Lung (tissue), 12 donors: ENCODE measurements around the gene EDEM3. TPM values are rescaled to one million over a fixed set of nuclear protein-coding genes. Genes with fewer than 3 reads are reported as not detected.

ENCODE experiments used
- ATAC-seq: fragments of 200-7000 bp; cut with Tn5 transposase; one replicate; pipeline ENCODE4 v1.9.1; 2020; ENCODE audit warnings: moderate number of reproducible peaks; ENCODE audit not compliant: insufficient read depth, low FRiP score
- DNase-seq, 3 donors: peaks; one replicate each; pipeline ENCODE4 v3.0.0-alpha.2; 2013 to 2017
- H3K27ac ChIP-seq, 2 donors: one replicate each; pipeline ENCODE4 v1.5.1; 2013; ENCODE audit warnings: mild to moderate bottlenecking in 2 of 2, moderate library complexity in 2 of 2, control low read depth in 1 of 2, inconsistent platforms in 1 of 2, low read depth in 1 of 2, low read length in 1 of 2
- H3K27me3 ChIP-seq, 3 donors: one replicate each; pipeline ENCODE4 v1.5.1; 2013; ENCODE audit warnings: low read length in 2 of 3; ENCODE audit not compliant: control insufficient read depth in 3 of 3, insufficient read depth in 3 of 3
- H3K36me3 ChIP-seq, 4 donors: one replicate each; pipeline ENCODE4 v1.5.1; 2013; ENCODE audit warnings: low read length in 4 of 4, mild to moderate bottlenecking in 1 of 4, moderate library complexity in 1 of 4; ENCODE audit not compliant: control insufficient read depth in 4 of 4, insufficient read depth in 4 of 4
- H3K4me1 ChIP-seq, 5 donors: one replicate each; pipeline ENCODE4 v1.5.1; 2013; ENCODE audit warnings: low read length in 5 of 5, mild to moderate bottlenecking in 2 of 5, moderate library complexity in 1 of 5; ENCODE audit not compliant: control insufficient read depth in 5 of 5, insufficient read depth in 5 of 5
- H3K4me3 ChIP-seq: one replicate; pipeline ENCODE4 v1.5.1; 2013; ENCODE audit warnings: mild to moderate bottlenecking, control low read depth, moderate library complexity
- H3K9ac ChIP-seq, 2 donors: one replicate each; pipeline ENCODE4 v1.5.1; 2013; ENCODE audit warnings: low read length in 2 of 2, control low read depth in 1 of 2; ENCODE audit not compliant: insufficient read depth in 1 of 2
- H3K9me3 ChIP-seq, 4 donors: one replicate each; pipeline ENCODE4 v1.5.1; 2013; ENCODE audit warnings: low read length in 3 of 4, mild to moderate bottlenecking in 1 of 4, moderate library complexity in 1 of 4; ENCODE audit not compliant: control insufficient read depth in 4 of 4, insufficient read depth in 3 of 4
- WGBS, 2 donors: extraction: QIAGEN DNeasy Blood & Tissue Kit; methylation state at CpG; one replicate each; pipeline ENCODE4 v1.1.7; 2013; 5-methylcytosine and 5-hydroxymethylcytosine counted together
- polyA plus RNA-seq, 2 donors: library from polyadenylated mRNA; stranded (reverse); fragments of 200-250 nt; gene quantifications; one replicate each; pipeline ENCODE4 v1.2.1, GENCODE V29; 2013
- total RNA-seq, 2 donors: library from RNA; depleted of rRNA in 1 of 2; stranded (reverse); fragments of >200 nt in 1 of 2; gene quantifications; one replicate each; pipeline ENCODE4 v1.2.1, GENCODE V29; 2014 to 2021
- TF ChIP-seq, protein P1 (sequence below): IDR thresholded peaks from 2 replicates; pipeline ENCODE4 v1.5.1; 2012; ENCODE audit warnings: mild to moderate bottlenecking; ENCODE audit errors: control extremely low read depth, extremely low read depth
- donor health status: control.
- donor health status: control.
- donor health status: Bipolar disorder and iron deficiency.
- donor health status: healthy.
- donor health status: DM: yes; HTN: yes; CAD: no.

The EDEM3 gene
- total and polyA plus RNA-seq, 4 donors, result 12.2 to 54.9 (median 21.1) TPM

DNA sequence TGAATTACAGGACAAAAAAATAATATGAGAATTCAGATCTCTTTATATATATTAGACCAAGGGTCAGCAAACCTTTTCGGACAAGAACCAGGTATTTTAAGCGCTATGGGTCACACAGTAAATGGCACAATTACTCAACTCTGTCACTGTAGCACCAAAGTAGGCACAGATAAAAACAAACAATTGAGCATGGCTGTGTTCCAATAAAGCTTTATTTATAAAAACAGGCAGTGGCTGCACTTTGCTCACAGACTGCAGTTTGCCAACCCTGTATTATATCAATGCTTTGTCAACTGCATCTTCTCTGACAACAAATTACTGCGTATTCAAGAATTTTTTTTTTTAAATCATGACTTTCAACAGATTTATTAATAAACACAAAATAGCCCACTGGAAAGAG lies 29.8 kb downstream of the EDEM3 start:
- Histone ChIP-seq H3K36me3 (peaks cover 4 to 30% (median 8%) of the 10 kb centered on the region in 4 donors), H3K9ac (no peak overlapping the region), H3K4me3 (no peak overlapping the region), H3K27me3 (no peaks in the 10 kb centered on the region), H3K9me3 (no peaks in the 10 kb centered on the region), H3K27ac (no peak overlapping the region), H3K4me1 (no peaks in the 10 kb centered on the region)
- WGBS, 2 donors, result 97 to 99% methylated on average over 3 of the region's 3 CpGs
- TF ChIP-seq, protein P1, sequence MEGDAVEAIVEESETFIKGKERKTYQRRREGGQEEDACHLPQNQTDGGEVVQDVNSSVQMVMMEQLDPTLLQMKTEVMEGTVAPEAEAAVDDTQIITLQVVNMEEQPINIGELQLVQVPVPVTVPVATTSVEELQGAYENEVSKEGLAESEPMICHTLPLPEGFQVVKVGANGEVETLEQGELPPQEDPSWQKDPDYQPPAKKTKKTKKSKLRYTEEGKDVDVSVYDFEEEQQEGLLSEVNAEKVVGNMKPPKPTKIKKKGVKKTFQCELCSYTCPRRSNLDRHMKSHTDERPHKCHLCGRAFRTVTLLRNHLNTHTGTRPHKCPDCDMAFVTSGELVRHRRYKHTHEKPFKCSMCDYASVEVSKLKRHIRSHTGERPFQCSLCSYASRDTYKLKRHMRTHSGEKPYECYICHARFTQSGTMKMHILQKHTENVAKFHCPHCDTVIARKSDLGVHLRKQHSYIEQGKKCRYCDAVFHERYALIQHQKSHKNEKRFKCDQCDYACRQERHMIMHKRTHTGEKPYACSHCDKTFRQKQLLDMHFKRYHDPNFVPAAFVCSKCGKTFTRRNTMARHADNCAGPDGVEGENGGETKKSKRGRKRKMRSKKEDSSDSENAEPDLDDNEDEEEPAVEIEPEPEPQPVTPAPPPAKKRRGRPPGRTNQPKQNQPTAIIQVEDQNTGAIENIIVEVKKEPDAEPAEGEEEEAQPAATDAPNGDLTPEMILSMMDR, result no peak
- no peak for DNase-seq
- no peak for ATAC-seq

DNA sequence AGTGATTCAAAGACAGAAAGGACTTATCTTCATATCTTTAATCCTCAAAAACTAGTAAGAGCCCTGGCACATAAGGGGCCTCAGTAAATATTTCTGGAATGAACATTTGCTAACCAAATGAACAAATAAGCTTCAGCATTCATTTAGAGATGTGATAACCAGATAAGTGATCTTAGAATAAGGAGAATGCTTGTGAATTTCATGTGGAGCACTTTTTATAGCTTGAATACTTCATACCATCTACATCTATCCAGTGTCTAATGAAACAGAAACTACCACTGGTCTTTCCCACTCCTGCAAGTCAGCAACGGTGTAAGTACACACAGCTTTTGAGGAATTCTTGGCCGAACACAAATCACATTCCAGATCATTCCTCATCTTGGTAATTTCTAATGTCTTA lies 38.5 kb downstream of the EDEM3 start:
- no peak for DNase-seq
- Histone ChIP-seq H3K9ac (no peak overlapping the region), H3K27ac (no peak overlapping the region), H3K36me3 (peaks cover 4 to 48% (median 22%) of the 10 kb centered on the region in 4 donors), H3K9me3 (no peaks in the 10 kb centered on the region), H3K4me3 (no peak overlapping the region), H3K4me1 (no peaks in the 10 kb centered on the region), H3K27me3 (no peaks in the 10 kb centered on the region)
- WGBS, 2 donors, result 58 to 82% methylated on average over 2 of the region's 2 CpGs
- TF ChIP-seq, protein P1, result no peak
- ATAC-seq, result no peak

DNA sequence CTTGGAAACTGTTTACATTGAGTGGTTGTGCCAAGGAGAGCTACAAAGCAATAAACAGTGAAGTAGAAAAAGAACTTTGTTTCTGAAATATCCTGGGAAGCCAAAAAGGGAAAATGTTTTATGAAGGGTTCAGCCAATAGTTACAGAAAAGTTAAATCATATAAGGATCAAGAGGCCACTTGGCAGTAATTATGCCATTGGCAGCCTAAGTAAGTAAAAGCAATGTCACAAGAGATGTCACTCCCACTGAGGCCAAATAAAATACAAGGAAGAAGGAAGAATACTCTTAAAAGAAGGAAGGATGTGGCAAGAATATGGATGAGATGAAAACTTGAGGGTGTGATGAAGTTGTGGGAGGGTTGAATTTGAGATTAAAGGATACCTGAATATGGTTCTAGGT lies 45.2 kb downstream of the EDEM3 start:
- H3K36me3 ChIP-seq, result peaks cover 11 to 35% (median 27%) of the 10 kb centered on the region in 4 donors
- no peaks in the 10 kb centered on the region for H3K9me3 ChIP-seq
- DNase-seq (peak in 1 of 3 donors; percentile 20), ATAC-seq (no peak)
- H3K4me1 ChIP-seq, result no peaks in the 10 kb centered on the region
- no peaks in the 10 kb centered on the region for H3K27me3 ChIP-seq
- no peak overlapping the region for H3K27ac ChIP-seq
- no peak overlapping the region for H3K9ac ChIP-seq
- TF ChIP-seq, protein P1, result no peak
- no peak overlapping the region for H3K4me3 ChIP-seq

DNA sequence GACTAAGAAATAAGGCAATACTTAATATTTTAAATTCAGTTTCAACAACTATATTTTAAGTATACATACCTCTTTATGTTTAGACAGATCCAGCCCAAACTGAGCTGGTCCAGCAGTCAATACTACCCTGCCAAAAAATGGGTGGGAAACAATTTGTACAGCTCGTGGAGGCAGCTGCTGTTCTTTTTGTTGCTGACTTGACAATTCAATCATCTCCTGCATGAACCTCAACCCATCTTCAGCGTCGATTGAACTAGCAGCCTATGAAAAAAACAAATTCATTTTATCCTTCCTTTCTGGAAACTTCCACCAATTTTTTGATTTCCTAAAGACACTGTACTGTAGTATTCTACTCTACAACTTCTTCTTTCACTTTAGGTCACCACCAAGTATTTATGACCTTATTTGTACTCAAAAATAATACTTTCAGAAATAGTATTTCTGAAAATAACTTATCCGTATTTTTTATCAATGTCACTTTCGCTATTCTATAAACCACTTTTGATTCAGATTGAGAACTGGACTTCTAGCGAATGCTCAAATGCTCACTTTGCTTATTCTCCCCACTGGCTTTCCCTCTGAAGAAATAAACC lies 46.5 kb downstream of the EDEM3 start:
- Histone ChIP-seq H3K36me3 (peaks cover 14 to 32% (median 25%) of the 10 kb centered on the region in 4 donors), H3K9ac (no peak overlapping the region), H3K27me3 (no peaks in the 10 kb centered on the region), H3K4me1 (no peaks in the 10 kb centered on the region), H3K4me3 (no peak overlapping the region), H3K27ac (no peak overlapping the region), H3K9me3 (no peaks in the 10 kb centered on the region)
- no peak for ATAC-seq
- 82 to 84% methylated on average over 6 of the region's 6 CpGs for WGBS, 2 donors
- no peak for DNase-seq
- TF ChIP-seq, protein P1, result no peak
